ENCODE data around the gene OR13C2. TPM values are rescaled to one million over a fixed set of nuclear protein-coding genes. Genes with fewer than 3 reads are reported as not detected.
"Not testable (repeated sequence)": the region's sequence is repeated elsewhere in the genome, so short reads cannot be mapped to it uniquely, and the experiment has no call there.

The OR13C2 gene, protein sequence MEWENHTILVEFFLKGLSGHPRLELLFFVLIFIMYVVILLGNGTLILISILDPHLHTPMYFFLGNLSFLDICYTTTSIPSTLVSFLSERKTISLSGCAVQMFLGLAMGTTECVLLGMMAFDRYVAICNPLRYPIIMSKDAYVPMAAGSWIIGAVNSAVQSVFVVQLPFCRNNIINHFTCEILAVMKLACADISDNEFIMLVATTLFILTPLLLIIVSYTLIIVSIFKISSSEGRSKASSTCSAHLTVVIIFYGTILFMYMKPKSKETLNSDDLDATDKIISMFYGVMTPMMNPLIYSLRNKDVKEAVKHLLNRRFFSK
- not detected in 2 replicates for total RNA-seq

DNA sequence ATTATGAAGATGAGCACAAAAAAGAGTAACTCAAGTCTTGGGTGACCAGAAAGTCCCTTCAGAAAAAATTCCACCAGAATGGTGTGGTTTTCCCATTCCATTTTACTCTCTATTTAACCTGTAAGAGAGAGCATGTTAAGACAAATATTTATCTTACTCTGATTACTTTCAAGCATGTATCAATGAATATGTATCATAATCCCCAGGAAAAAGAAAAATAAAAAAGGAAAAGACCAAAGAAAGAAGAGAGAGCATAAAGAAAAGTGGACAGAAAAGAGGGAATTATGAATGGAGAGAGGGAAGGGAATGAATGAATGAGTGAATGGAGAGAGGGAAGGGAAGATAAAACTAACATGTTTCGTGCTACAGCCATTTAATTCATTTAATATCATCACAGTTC is at the start of gene OR13C2:
Gene OR13C2 (minus strand): TSS at position 101 of the 400 bp plus-strand sequence. CDS start 0 bp downstream, at position 101.
- DNase-seq (ENCODE audit: extremely low read depth, low read depth, low spot score): not testable (repeated sequence)

DNA sequence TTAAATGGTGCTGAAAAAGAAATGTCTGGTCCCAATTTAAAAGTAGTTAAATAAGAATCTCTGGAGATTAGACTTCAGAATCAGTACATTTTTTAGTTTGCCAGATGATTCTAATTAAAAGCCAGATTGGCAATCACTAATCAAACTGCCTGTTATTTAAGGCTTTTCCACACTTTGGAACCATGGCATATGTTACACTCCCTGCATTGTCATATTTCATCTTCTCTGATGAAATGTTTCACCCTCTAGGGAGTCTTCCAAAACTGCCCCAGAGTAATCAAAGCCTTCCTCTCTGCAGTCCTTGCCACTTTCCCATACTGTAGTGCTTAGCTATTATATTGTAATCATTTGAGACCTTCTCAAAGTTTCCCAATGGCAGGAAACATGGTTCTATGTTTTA is 30.0 kb upstream of the OR13C2 start:
- no peak for DNase-seq (ENCODE audit: extremely low read depth, low read depth, low spot score)

DNA sequence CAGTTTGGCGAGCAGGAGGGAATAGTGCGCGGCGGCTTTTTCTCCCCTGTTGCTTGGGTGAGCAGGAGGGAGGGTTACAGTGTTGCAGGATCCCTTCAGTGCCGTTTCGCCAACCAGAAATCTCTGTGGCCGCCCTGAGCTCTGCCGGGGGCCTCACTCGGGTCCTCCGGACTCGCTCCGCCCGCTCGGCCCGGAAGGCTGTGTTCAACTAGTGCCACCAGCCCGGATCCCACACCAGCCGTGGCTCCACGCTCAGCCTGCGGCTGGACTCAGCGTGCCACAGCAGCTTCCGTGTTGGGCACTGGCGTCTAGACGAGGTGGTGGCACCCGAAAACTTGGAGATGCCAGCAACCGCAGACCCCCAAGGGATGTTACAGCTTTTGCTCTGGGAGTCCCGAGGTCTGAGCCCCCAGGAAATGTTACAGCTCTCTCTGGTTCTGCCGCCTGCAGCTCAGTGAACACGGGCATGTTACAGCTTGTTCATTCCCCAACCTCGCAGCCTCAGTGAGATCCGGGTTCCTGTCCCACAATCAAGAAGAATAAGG is 28.6 kb upstream of the OR13C2 start:
- no peak for DNase-seq (ENCODE audit: extremely low read depth, low read depth, low spot score)

DNA sequence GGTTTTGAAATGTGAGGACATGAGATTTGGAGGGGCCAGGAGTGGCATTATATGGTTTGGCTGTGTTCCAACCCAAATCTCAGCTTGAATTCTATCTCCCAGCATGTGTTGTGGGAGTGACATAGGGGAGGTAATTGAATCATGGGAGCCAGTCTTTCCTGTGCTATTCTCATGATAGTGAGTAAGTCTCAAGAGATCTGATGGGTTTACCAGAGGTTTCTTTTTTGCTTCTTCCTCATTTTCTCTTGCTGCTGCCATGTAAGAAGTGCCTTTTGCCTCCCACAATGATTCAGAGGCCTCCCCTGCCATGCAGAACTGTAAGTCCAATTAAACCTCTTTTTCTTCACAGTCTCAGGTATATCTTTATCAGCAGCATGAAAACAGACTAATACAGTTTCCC is 20.5 kb upstream of the OR13C2 start:
- not testable (repeated sequence) for DNase-seq (ENCODE audit: extremely low read depth, low read depth, low spot score)

DNA sequence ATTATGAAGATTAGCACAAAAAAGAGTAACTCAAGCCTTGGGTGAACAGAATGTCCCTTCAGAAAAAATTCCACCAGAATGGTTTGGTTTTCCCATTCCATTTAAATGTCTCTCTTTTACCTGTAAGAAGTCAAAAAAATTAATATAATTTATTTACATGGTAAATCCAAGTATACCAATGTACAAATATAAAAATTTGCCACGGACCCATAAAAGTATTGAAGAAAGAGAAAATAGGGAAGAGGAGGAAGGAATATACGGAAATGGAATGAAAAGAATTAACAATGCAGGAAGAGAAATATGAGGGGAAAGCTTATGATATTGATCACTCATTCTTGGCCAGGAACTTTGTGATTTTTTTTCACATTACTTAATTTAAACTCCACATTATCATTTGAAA is 12.7 kb upstream of the OR13C2 start, which contains the start of gene OR13C9:
Gene OR13C9 (minus strand): TSS at position 101 of the 400 bp plus-strand sequence. CDS start 0 bp downstream, at position 101.
- no peak for DNase-seq (ENCODE audit: extremely low read depth, low read depth, low spot score)

DNA sequence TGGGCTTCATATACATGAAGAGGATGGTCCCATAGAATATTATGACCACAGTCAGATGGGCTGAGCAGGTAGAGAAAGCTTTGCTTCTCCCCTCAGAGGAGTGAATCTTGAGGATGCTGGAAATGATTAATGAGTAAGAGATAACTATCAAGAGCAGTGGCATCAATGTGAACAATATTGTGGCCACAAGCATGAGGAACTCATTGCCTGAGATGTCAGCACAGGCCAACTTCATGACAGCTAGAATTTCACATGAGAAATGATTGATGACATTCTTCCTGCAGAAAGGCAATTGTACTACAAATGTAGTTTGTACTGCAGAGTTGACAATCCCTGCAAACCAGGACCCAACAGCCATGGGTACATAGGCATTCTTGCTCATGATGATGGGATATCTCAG is 12.0 kb upstream of the OR13C2 start:
- no peak for DNase-seq (ENCODE audit: extremely low read depth, low read depth, low spot score)

DNA sequence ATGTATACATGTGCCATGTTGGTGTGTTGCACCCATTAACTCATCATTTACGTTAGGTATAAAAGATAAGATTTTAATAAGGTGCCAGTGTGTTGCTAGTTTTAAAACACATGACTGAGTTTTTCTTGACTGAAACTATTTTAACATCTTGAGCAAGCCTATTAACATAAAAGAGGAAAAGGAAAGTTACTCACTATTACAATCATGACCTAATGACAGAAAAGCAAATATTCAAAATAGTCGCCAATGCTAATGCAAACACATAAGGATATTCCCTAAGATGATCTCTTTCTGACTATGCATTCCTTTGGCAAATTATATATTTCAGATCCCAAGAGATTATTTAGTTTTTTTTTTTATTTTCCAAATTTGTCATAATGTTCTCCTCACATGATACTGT is 5.8 kb upstream of the OR13C2 start:
- DNase-seq (ENCODE audit: extremely low read depth, low read depth, low spot score): no peak

DNA sequence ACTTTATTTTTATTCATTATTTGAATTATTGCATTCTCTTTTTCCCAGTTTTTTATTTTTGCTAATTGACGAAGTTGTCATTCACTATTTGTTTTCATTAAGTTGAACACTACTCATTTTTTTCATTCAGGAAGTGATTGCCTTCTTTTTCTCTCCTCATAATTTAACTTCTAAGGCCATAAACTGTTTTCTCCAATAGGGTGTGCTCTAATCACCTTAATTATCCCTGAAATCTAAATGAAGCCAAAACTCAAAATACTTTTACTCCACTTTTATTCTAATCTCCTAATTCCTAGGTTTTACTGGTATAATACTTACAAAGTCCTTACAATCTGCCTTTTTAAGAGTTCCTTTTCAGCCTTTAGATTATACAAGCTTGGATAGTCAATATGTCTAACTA is 2.9 kb upstream of the OR13C2 start:
- DNase-seq (ENCODE audit: extremely low read depth, low read depth, low spot score): no peak

DNA sequence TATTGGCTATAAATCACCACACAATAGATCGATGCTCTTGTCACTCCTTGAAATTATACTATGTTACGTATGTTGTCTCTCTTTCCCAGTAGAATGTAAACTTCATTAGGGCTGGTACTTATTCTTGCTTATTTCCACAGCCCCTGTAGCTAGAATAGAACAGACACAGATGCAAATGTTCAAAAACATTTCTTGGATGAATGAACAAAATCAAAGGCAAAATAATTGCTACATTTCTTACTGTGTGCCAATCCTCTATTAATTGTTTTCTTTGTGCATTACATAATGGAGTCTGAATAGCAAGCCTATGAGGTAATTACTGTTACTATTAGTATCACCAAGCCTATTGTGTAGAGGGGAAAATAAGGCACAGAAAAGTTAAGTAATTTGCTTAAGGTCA is 725 bp upstream of the OR13C2 start:
- no peak for DNase-seq (ENCODE audit: extremely low read depth, low read depth, low spot score)

DNA sequence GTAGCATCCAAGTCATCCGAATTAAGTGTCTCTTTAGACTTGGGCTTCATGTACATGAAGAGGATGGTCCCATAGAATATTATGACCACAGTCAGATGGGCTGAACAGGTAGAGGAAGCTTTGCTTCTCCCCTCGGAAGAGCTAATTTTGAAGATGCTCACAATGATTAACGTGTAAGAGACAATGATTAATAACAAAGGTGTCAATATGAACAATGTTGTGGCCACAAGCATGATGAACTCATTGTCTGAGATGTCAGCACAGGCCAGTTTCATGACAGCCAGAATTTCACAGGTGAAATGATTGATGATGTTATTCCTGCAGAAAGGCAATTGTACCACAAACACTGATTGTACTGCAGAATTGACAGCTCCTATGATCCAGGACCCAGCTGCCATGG is 626 bp downstream of the OR13C2 start:
- DNase-seq (ENCODE audit: extremely low read depth, low read depth, low spot score): no peak

DNA sequence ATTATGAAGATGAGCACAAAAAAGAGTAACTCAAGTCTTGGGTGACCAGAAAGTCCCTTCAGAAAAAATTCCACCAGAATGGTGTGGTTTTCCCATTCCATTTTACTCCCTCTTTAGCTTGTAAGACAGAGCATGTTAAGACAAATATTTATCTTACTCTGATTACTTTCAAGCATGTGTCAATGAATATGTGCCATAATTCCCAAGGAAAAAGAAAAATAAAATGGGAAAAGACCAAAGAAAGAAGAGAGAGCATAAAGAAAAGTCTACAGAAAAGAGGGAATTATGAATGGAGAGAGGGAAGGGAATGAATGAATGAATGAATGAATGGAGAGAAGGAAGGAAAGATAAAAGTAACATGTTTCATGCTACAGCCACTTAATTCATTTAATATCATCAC is 6.1 kb downstream of the OR13C2 start, which contains the start of gene OR13C5:
Gene OR13C5 (minus strand): TSS at position 101 of the 400 bp plus-strand sequence. CDS start 0 bp downstream, at position 101.
- DNase-seq (ENCODE audit: extremely low read depth, low read depth, low spot score): not testable (repeated sequence)

DNA sequence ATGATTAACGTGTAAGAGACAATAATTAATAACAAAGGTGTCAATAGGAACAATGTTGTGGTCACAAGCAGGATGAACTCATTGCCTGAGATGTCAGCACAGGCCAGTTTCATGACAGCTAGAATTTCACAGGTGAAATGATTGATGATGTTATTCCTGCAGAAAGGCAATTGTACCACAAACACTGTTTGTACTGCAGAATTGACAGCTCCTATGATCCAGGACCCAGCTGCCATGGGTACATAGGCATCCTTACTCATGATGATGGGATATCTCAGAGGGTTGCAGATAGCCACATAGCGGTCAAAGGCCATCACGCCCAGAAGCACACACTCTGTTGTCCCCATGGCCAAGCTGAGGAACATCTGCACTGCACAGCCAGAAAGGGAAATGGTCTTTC is 6.7 kb downstream of the OR13C2 start:
- DNase-seq (ENCODE audit: extremely low read depth, low read depth, low spot score): not testable (repeated sequence)

DNA sequence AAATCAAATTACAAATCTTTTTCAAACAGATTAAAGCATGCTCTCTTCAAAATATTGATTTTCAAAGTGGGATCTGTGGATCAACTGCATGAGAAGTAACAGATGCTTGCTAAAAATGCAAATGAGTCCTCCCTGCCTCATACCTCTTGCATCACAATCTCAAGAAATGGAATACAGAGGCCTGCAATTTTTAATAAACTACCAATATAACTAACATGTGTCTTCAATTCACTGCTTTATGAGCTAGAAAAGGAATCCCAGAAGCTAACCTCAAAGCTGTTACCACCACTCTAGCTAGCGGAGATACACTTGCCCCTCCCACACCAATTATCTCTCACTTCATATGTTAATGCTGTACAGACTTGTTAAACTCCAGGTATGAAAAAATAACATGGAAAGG is 15.8 kb downstream of the OR13C2 start:
- no peak for DNase-seq (ENCODE audit: extremely low read depth, low read depth, low spot score)

DNA sequence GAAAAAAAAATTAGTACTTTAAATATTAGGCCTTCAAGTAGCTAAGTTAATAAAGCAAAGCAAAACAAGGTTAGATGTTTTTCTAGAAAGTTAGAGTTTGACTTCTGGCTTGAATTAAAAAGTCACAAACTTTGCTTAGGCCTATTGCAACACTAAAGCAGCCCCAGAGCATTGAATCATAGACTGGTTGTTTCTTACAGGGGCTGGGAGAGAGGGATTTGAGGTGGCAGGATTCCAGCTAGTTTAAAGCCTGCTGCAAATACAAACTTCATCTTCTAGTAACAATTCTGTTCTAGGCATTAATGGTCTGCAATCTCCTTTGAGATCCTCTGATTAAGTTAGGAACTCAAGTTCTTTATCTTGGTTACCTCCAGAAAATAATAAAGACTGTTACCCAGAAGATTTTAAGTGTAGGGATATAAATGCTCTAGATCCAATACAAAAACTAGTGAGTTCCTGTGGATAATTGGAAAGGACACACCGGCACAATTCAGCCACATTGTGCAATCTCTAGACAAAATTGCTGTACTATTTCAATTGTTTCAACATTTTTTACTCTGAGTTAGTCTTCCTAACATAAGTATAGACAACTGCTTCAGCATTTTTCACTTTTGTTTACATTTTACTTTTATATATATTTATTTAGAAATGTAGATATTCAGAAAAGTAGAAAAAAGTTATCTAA is 18.8 kb downstream of the OR13C2 start:
- no peak for DNase-seq (ENCODE audit: extremely low read depth, low read depth, low spot score)

DNA sequence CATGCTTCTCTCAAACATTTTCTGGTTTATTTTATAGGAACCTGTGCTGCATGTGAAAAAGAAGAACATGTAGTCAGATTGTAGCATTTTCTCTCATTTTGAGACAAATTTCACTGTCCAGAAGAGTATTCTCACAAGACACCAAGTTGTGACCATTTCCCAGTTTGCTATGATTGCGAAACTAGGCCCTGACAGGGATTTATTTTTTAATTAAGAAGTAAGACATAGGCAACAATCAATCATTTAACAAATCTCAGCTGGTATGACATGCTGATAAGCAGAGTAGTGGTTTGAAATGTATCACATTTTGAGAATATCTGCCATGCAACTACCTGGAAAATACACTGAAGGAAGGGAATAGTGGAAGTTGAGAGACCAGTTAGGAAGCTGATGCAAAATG is 24.9 kb downstream of the OR13C2 start:
- no peak for DNase-seq (ENCODE audit: extremely low read depth, low read depth, low spot score)

DNA sequence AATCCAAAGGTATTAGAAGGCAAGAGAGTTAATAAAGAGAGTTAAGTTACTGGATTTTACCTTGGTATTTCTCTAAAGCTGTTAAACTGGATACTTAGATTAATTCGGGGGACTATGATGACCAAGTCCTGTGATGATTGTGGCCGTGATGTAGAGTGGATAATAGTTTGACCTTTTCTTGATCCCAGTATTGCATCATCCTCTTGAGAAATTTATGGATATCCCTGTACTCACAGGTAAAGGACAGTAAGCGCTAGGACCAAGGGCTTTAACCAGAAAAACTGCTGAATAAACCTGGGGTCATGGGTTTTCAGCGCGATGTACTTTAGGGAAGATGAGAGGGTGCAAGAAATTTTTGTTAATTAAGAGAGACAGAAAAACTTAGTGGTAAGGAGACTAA is 28.2 kb downstream of the OR13C2 start:
- no peak for DNase-seq (ENCODE audit: extremely low read depth, low read depth, low spot score)

DNA sequence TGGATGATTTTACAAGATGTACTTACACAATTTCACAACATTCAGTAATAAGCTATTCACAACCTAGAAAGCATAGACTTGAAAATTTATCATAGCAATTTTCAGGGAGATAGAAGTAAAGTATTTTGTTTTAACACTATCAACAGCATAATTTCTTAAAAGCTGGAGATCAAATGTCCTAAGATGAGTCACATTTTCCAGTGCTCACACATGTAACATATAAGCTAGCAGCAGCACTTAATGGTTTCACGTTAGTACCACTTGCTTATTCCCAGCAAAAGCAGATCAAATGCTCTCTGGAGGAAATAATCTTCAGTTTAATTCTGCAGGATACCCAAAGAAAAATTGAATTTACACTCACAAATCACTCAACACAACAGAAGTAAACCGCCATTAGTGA is 30.0 kb downstream of the OR13C2 start:
- DNase-seq (ENCODE audit: extremely low read depth, low read depth, low spot score): no peak

DNA sequence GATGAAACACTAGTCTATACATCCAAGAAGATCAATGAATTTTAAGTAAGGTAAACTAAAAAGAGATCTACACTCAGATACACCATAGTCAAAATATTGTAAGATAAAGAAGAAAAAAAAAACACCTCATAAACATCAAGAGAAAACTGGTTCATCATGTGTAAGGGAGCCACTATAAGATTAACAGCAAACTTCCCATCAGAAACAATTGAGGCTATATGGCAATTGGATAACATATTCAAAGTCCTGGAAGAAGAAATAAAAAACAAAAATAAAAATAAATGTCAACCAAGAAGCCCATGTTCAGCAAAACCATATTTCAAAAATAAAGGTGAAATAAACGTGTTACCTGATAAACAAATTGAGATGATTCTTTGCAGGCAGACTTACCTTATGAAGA is 32.8 kb downstream of the OR13C2 start:
- no peak for DNase-seq (ENCODE audit: extremely low read depth, low read depth, low spot score)

DNA sequence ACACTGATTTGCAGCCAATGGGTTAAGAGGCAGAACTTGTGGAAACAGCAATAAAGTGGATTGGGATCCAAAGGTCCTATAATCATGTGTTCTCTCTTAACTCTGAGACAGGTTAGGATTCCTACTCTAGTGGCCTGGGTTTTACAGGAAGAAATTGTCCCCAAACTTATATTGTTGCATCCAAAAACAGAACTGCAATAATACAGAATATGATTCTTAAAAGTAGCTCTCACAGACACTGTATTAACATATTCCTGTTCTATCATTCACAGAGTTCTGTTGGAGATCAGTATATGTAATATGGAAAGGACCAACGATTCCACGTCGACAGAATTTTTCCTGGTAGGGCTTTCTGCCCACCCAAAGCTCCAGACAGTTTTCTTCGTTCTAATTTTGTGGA is 36.6 kb downstream of the OR13C2 start, which contains the start of gene OR13C8:
Gene OR13C8 (plus strand): TSS at position 301 of the 400 bp plus-strand sequence. CDS start 0 bp downstream, at position 301.
- no peak for DNase-seq (ENCODE audit: extremely low read depth, low read depth, low spot score)

DNA sequence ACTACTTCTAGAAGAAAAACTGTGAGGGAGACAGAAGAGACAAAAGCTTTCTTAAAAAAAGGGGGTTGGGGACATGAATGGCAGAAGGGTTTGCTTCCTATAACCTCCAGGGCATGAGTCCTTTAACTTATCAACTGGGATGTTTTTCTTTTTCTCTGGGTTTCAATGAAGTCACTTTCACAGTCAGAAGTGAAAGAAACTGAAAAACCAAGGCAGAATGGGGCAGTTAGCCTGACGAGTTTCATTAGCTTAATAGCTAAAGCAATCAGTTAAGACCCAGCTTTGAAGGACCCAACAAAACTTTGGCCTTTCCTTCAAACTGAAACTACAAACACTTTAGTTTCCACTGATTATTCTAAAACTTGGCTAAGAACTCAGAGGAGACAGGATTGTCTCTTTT is 41.1 kb downstream of the OR13C2 start:
- no peak for DNase-seq (ENCODE audit: extremely low read depth, low read depth, low spot score)

DNA sequence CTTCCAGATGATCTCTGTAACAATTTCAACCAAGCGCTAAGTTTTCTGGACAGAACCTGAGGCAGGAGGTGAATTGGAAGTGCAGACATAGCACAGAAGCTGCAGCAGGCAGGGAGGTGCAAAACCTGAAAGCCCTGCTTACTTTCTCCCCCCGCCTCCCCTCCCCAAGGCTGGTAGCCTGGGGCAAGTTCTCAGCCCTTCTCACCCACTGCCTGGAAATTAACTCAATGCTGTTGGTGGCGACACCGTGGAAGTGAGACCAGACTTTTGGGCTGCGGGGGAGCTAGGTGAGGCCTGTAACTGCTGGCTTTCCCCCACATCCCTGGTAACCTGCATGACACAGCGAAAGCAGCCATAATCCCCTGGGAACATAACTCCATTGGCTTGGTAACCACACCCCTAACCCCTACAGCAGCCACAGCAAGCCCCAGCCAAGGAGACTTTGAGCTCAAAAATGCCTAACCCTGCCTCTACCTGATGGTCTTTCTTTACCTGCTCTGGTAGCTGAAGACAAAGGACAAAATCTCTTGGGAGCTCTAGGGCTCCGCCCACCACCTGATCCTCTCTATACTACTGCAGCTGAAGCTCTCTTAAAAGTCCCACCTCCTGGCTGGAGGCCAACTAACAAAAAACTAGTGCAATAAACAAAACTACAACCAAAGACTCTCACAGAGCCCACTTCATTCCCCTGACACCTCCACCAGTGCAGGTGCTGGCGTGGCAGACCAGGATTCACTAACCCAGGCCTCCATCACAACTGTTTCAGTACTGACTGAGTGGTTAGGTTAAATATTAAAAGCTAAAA is 48.4 kb downstream of the OR13C2 start:
- DNase-seq (ENCODE audit: extremely low read depth, low read depth, low spot score): no peak
